ENCODE data around the gene NAPB.

GRCh38 chr20:23379772-23380171 is 41.5 kb downstream of the NAPB start:
- TF ChIP-seq, protein P1, sequence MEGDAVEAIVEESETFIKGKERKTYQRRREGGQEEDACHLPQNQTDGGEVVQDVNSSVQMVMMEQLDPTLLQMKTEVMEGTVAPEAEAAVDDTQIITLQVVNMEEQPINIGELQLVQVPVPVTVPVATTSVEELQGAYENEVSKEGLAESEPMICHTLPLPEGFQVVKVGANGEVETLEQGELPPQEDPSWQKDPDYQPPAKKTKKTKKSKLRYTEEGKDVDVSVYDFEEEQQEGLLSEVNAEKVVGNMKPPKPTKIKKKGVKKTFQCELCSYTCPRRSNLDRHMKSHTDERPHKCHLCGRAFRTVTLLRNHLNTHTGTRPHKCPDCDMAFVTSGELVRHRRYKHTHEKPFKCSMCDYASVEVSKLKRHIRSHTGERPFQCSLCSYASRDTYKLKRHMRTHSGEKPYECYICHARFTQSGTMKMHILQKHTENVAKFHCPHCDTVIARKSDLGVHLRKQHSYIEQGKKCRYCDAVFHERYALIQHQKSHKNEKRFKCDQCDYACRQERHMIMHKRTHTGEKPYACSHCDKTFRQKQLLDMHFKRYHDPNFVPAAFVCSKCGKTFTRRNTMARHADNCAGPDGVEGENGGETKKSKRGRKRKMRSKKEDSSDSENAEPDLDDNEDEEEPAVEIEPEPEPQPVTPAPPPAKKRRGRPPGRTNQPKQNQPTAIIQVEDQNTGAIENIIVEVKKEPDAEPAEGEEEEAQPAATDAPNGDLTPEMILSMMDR (IDR thresholded peaks at IDR 0.05; ENCODE audit: low read depth, low read length): no peak
- no peak for TF ChIP-seq POLR2A (IDR thresholded peaks at IDR 0.05; ENCODE audit: extremely low read depth, insufficient read length)
- no peak for TF ChIP-seq MAX (IDR thresholded peaks at IDR 0.05; ENCODE audit: low read depth, low read length)
